Naive B cell (primary cell): ENCODE data around the gene GYS2. TPM values are rescaled to one million over a fixed set of nuclear protein-coding genes. Genes with fewer than 3 reads are reported as not detected.

ENCODE experiments used
- ATAC-seq, 2 donors: fragments of 150-1000 bp; cut with Tn5 transposase; 2 replicates each; pipeline ENCODE4 v1.10.0; 2021; ENCODE audit warnings: low read depth in 2 of 2, mild to moderate bottlenecking in 2 of 2, moderate library complexity in 2 of 2
- DNase-seq: peaks from one replicate; pipeline ENCODE4 v3.0.0; 2022
- H3K27ac Mint-ChIP-seq, 6 donors: one replicate each; pipeline ENCODE4 v1.8.0; 2020 to 2022; ENCODE audit warnings: mild to moderate bottlenecking in 6 of 6, mixed read lengths in 6 of 6, moderate library complexity in 5 of 6, inconsistent platforms in 2 of 6
- H3K27me3 Mint-ChIP-seq, 3 donors: one replicate each; pipeline ENCODE4 v1.8.0; 2021 to 2022; ENCODE audit warnings: mixed read lengths in 3 of 3, mild to moderate bottlenecking in 1 of 3
- H3K36me3 Mint-ChIP-seq, 2 donors: one replicate each; pipeline ENCODE4 v1.8.0; 2020 to 2022; ENCODE audit warnings: mixed read lengths in 2 of 2, inconsistent platforms in 1 of 2, mild to moderate bottlenecking in 1 of 2
- H3K4me1 Mint-ChIP-seq, 3 donors: one replicate each; pipeline ENCODE4 v1.8.0; 2020 to 2022; ENCODE audit warnings: mixed read lengths in 3 of 3, inconsistent platforms in 1 of 3, mild to moderate bottlenecking in 1 of 3, moderate library complexity in 1 of 3
- H3K4me3 Mint-ChIP-seq, 8 donors: one replicate each; pipeline ENCODE4 v1.8.0; 2020 to 2022; ENCODE audit warnings: mild to moderate bottlenecking in 8 of 8, mixed read lengths in 8 of 8, moderate library complexity in 8 of 8, inconsistent platforms in 2 of 8
- H3K9me3 Mint-ChIP-seq, 7 donors: one replicate each; pipeline ENCODE4 v1.8.0; 2020 to 2022; ENCODE audit warnings: mixed read lengths in 7 of 7, mild to moderate bottlenecking in 5 of 7, inconsistent platforms in 2 of 7, moderate library complexity in 1 of 7
- polyA plus RNA-seq, 6 donors: library from polyadenylated mRNA; unstranded; fragments of 300-500 nt; fragmentation: Illumina TruSeq; gene quantifications; one replicate each; pipeline ENCODE4 v1.2.3, GENCODE V29; 2021; ENCODE audit warnings: low read depth in 6 of 6

The GYS2 gene
- polyA plus RNA-seq, 6 donors from 2014 or later = not detected

- no peaks in the 10 kb centered on the region for H3K36me3 Mint-ChIP-seq
- peaks cover 0 to 6% (median 3%) of the 10 kb centered on the region in 7 donors for H3K9me3 Mint-ChIP-seq
- ATAC-seq (no peak), DNase-seq (no peak)
- no peak overlapping the region for H3K27ac Mint-ChIP-seq
- H3K4me1 Mint-ChIP-seq = peaks cover 0 to 10% (median 4%) of the 10 kb centered on the region in 3 donors
- H3K4me3 Mint-ChIP-seq = peak overlapping the region in 1 of 8 donors; percentile 33
- peaks cover 43 to 60% (median 54%) of the 10 kb centered on the region in 3 donors for H3K27me3 Mint-ChIP-seq
Observed at GRCh38 chr12:21529456-21529855, 75.2 kb downstream of the GYS2 start.

GRCh38 chr12:21528953-21529352 lies 75.7 kb downstream of the GYS2 start:
- H3K4me3 Mint-ChIP-seq = peak overlapping the region in 4 of 8 donors; percentile 31 to 84 (median 62)
- H3K27me3 Mint-ChIP-seq = peaks cover 40 to 55% (median 49%) of the 10 kb centered on the region in 3 donors
- H3K36me3 Mint-ChIP-seq = no peaks in the 10 kb centered on the region
- ATAC-seq (no peak), DNase-seq (no peak)
- peaks cover 0 to 10% (median 4%) of the 10 kb centered on the region in 3 donors for H3K4me1 Mint-ChIP-seq
- H3K9me3 Mint-ChIP-seq = peaks cover 0 to 10% (median 3%) of the 10 kb centered on the region in 7 donors
- no peak overlapping the region for H3K27ac Mint-ChIP-seq

GRCh38 chr12:21527451-21528180 lies 77.0 kb downstream of the GYS2 start:
- Mint-ChIP-seq H3K4me1 (peaks cover 0 to 10% (median 4%) of the 10 kb centered on the region in 3 donors), H3K27ac (no peak overlapping the region), H3K4me3 (peak overlapping the region; percentile 76 to 91 (median 86)), H3K27me3 (peaks cover 32 to 42% (median 37%) of the 10 kb centered on the region in 3 donors), H3K9me3 (peaks cover 0 to 10% (median 3%) of the 10 kb centered on the region in 7 donors), H3K36me3 (no peaks in the 10 kb centered on the region)
- DNase-seq = peak; percentile 40
- ATAC-seq = peak; percentile 89 to 90

GRCh38 chr12:21526721-21527345 lies 77.8 kb downstream of the GYS2 start:
- Mint-ChIP-seq H3K4me3 (peak overlapping the region; percentile 76 to 92 (median 86)), H3K36me3 (no peaks in the 10 kb centered on the region), H3K4me1 (peaks cover 0 to 10% (median 4%) of the 10 kb centered on the region in 3 donors), H3K27me3 (peaks cover 29 to 36% (median 30%) of the 10 kb centered on the region in 3 donors), H3K9me3 (peaks cover 0 to 10% (median 3%) of the 10 kb centered on the region in 7 donors), H3K27ac (no peak overlapping the region)
- no peak for DNase-seq
- no peak for ATAC-seq

GRCh38 chr12:21526053-21526452 lies 78.6 kb downstream of the GYS2 start, which contains the start of gene SPX:
TSS of gene SPX (plus strand) at chr12:21526296. CDS start at chr12:21526473, 177 bp downstream.
- Mint-ChIP-seq H3K36me3 (no peaks in the 10 kb centered on the region), H3K4me3 (peak within 1 kb of the TSS; percentile 76 to 92 (median 86)), H3K4me1 (peaks cover 0 to 10% (median 4%) of the 10 kb centered on the region in 3 donors), H3K9me3 (peaks cover 0 to 10% (median 3%) of the 10 kb centered on the region in 7 donors), H3K27me3 (peaks cover 22 to 29% (median 25%) of the 10 kb centered on the region in 3 donors), H3K27ac (peak within 1 kb of the TSS in 1 of 6 donors; percentile 11)
- ATAC-seq (no peak), DNase-seq (no peak)

GRCh38 chr12:21523148-21523547 lies 81.5 kb downstream of the GYS2 start:
- H3K4me3 Mint-ChIP-seq = no peak overlapping the region
- H3K27ac Mint-ChIP-seq = no peak overlapping the region
- peaks cover 0 to 10% (median 3%) of the 10 kb centered on the region in 7 donors for H3K9me3 Mint-ChIP-seq
- peaks cover 0 to 9% (median 9%) of the 10 kb centered on the region in 3 donors for H3K27me3 Mint-ChIP-seq
- H3K4me1 Mint-ChIP-seq = peaks cover 0 to 5% (median 4%) of the 10 kb centered on the region in 3 donors
- DNase-seq (no peak), ATAC-seq (no peak)
- no peaks in the 10 kb centered on the region for H3K36me3 Mint-ChIP-seq

- Mint-ChIP-seq H3K27me3 (peaks cover 0 to 5% (median 4%) of the 10 kb centered on the region in 3 donors), H3K36me3 (no peaks in the 10 kb centered on the region), H3K9me3 (peaks cover 0 to 10% (median 3%) of the 10 kb centered on the region in 7 donors), H3K4me3 (no peak overlapping the region), H3K4me1 (no peaks in the 10 kb centered on the region), H3K27ac (no peak overlapping the region)
- ATAC-seq (no peak), DNase-seq (no peak)
Observed at GRCh38 chr12:21521541-21521940, 83.1 kb downstream of the GYS2 start.

- H3K9me3 Mint-ChIP-seq = no peaks in the 10 kb centered on the region
- no peaks in the 10 kb centered on the region for H3K4me1 Mint-ChIP-seq
- no peak overlapping the region for H3K4me3 Mint-ChIP-seq
- H3K27me3 Mint-ChIP-seq = no peaks in the 10 kb centered on the region
- DNase-seq (no peak), ATAC-seq (no peak)
- no peaks in the 10 kb centered on the region for H3K36me3 Mint-ChIP-seq
- H3K27ac Mint-ChIP-seq = no peak overlapping the region
Observed at GRCh38 chr12:21518451-21518850, 86.2 kb downstream of the GYS2 start.

- no peaks in the 10 kb centered on the region for H3K4me1 Mint-ChIP-seq
- H3K27me3 Mint-ChIP-seq = no peaks in the 10 kb centered on the region
- no peaks in the 10 kb centered on the region for H3K36me3 Mint-ChIP-seq
- no peaks in the 10 kb centered on the region for H3K9me3 Mint-ChIP-seq
- no peak overlapping the region for H3K4me3 Mint-ChIP-seq
- DNase-seq = no peak
- no peak overlapping the region for H3K27ac Mint-ChIP-seq
- ATAC-seq = no peak
Observed at GRCh38 chr12:21516281-21516680, 88.4 kb downstream of the GYS2 start.

GRCh38 chr12:21509768-21510167 lies 94.9 kb downstream of the GYS2 start:
- no peaks in the 10 kb centered on the region for H3K9me3 Mint-ChIP-seq
- H3K4me1 Mint-ChIP-seq = peaks cover 12 to 18% (median 17%) of the 10 kb centered on the region in 3 donors
- no peaks in the 10 kb centered on the region for H3K27me3 Mint-ChIP-seq
- H3K27ac Mint-ChIP-seq = peak overlapping the region; percentile 55 to 97 (median 91)
- peak overlapping the region; percentile 1 to 71 (median 56) for H3K4me3 Mint-ChIP-seq
- DNase-seq (peak; percentile 16), ATAC-seq (peak; percentile 76 to 86)
- H3K36me3 Mint-ChIP-seq = peaks cover 18 to 21% of the 10 kb centered on the region in 2 donors

- peaks cover 18 to 21% of the 10 kb centered on the region in 2 donors for H3K36me3 Mint-ChIP-seq
- H3K27me3 Mint-ChIP-seq = no peaks in the 10 kb centered on the region
- H3K9me3 Mint-ChIP-seq = no peaks in the 10 kb centered on the region
- ATAC-seq = no peak
- peaks cover 14 to 34% (median 20%) of the 10 kb centered on the region in 3 donors for H3K4me1 Mint-ChIP-seq
- H3K4me3 Mint-ChIP-seq = no peak overlapping the region
- no peak for DNase-seq
- H3K27ac Mint-ChIP-seq = peak overlapping the region in 4 of 6 donors; percentile 54 to 74 (median 64)
Observed at GRCh38 chr12:21507849-21508248, 96.8 kb downstream of the GYS2 start.

GRCh38 chr12:21505888-21506287 lies 98.8 kb downstream of the GYS2 start:
- Mint-ChIP-seq H3K4me3 (no peak overlapping the region), H3K27me3 (no peaks in the 10 kb centered on the region), H3K36me3 (peaks cover 18 to 21% of the 10 kb centered on the region in 2 donors), H3K4me1 (peaks cover 20 to 43% (median 28%) of the 10 kb centered on the region in 3 donors), H3K9me3 (no peaks in the 10 kb centered on the region), H3K27ac (no peak overlapping the region)
- DNase-seq = no peak
- ATAC-seq = no peak

GRCh38 chr12:21502872-21503271 lies 101.8 kb downstream of the GYS2 start:
- DNase-seq (no peak), ATAC-seq (no peak)
- Mint-ChIP-seq H3K27me3 (no peaks in the 10 kb centered on the region), H3K27ac (peak overlapping the region in 2 of 6 donors; percentile 80 to 81), H3K9me3 (no peaks in the 10 kb centered on the region), H3K4me3 (no peak overlapping the region), H3K36me3 (peaks cover under 1 to 2% of the 10 kb centered on the region in 2 donors), H3K4me1 (peaks cover 14 to 34% (median 17%) of the 10 kb centered on the region in 3 donors)
